ENCODE measurements around the gene SPDYE4. TPM values are rescaled to one million over a fixed set of nuclear protein-coding genes. Genes with fewer than 3 reads are reported as not detected.

SPDYE4 gene
- total RNA-seq, 1 donor from 2014 or later: not detected

GRCh38 chr17:8801135-8801840 is 42.9 kb upstream of the SPDYE4 start:
- DNase-seq (ENCODE audit: low read depth) (no peak), FAIRE-seq (no peak)
- TF ChIP-seq CTCF (IDR thresholded peaks at IDR 0.05; ENCODE audit: insufficient read depth, low read length, severe bottlenecking): no peak
- Histone ChIP-seq H3K36me3 (ENCODE audit: control insufficient read depth, insufficient read depth, low read length) (no peaks in the 10 kb centered on the region), H3K4me3 (ENCODE audit: low read depth, low read length) (no peak overlapping the region), H3K27me3 (ENCODE audit: control insufficient read depth, insufficient read depth, low read length) (no peaks in the 10 kb centered on the region)

- Histone ChIP-seq H3K4me3 (ENCODE audit: low read depth, low read length) (no peak overlapping the region), H3K27me3 (ENCODE audit: control insufficient read depth, insufficient read depth, low read length) (no peaks in the 10 kb centered on the region), H3K36me3 (ENCODE audit: control insufficient read depth, insufficient read depth, low read length) (no peaks in the 10 kb centered on the region)
- no peak for TF ChIP-seq CTCF (IDR thresholded peaks at IDR 0.05; ENCODE audit: insufficient read depth, low read length, severe bottlenecking)
- no peak for DNase-seq (ENCODE audit: low read depth)
- FAIRE-seq: no peak
Measured at GRCh38 chr17:8800656-8801055, 42.3 kb upstream of the SPDYE4 start.

- TF ChIP-seq CTCF (IDR thresholded peaks at IDR 0.05; ENCODE audit: insufficient read depth, low read length, severe bottlenecking): no peak
- DNase-seq (ENCODE audit: low read depth) (no peak), FAIRE-seq (no peak)
- Histone ChIP-seq H3K4me3 (ENCODE audit: low read depth, low read length) (no peak overlapping the region), H3K36me3 (ENCODE audit: control insufficient read depth, insufficient read depth, low read length) (no peaks in the 10 kb centered on the region), H3K27me3 (ENCODE audit: control insufficient read depth, insufficient read depth, low read length) (no peaks in the 10 kb centered on the region)
Measured at GRCh38 chr17:8799570-8800212, 41.3 kb upstream of the SPDYE4 start.

GRCh38 chr17:8798846-8799569 is 40.7 kb upstream of the SPDYE4 start, which contains the start of gene MFSD6L:
Gene MFSD6L (minus strand): TSS chr17:8799365. CDS start chr17:8799120, 245 bp downstream.
- TF ChIP-seq CTCF (IDR thresholded peaks at IDR 0.05; ENCODE audit: insufficient read depth, low read length, severe bottlenecking): no peak
- DNase-seq (ENCODE audit: low read depth): no peak
- no peak for FAIRE-seq
- no peaks in the 10 kb centered on the region for H3K27me3 ChIP-seq (ENCODE audit: control insufficient read depth, insufficient read depth, low read length)
- no peak within 1 kb of the TSS for H3K4me3 ChIP-seq (ENCODE audit: low read depth, low read length)
- no peaks in the 10 kb centered on the region for H3K36me3 ChIP-seq (ENCODE audit: control insufficient read depth, insufficient read depth, low read length)

- DNase-seq (ENCODE audit: low read depth) (no peak), FAIRE-seq (no peak)
- Histone ChIP-seq H3K36me3 (ENCODE audit: control insufficient read depth, insufficient read depth, low read length) (no peaks in the 10 kb centered on the region), H3K4me3 (ENCODE audit: low read depth, low read length) (no peak overlapping the region), H3K27me3 (ENCODE audit: control insufficient read depth, insufficient read depth, low read length) (no peaks in the 10 kb centered on the region)
- TF ChIP-seq CTCF (IDR thresholded peaks at IDR 0.05; ENCODE audit: insufficient read depth, low read length, severe bottlenecking): no peak
Measured at GRCh38 chr17:8798176-8798845, 40.0 kb upstream of the SPDYE4 start.

All from bronchial epithelial cell (primary cell).